ENCODE results near the gene SPATA6L.
"Not testable (repeated sequence)": the region's sequence is repeated elsewhere in the genome, so short reads cannot be mapped to it uniquely, and the experiment has no call there.

SPATA6L gene

GRCh38 chr9:4630836-4631235 is 35.4 kb downstream of the SPATA6L start:
- DNase-seq (ENCODE audit: low spot score) = no peak

GRCh38 chr9:4622016-4622415 is 44.3 kb downstream of the SPATA6L start:
- DNase-seq (ENCODE audit: low spot score) = no peak

DNA sequence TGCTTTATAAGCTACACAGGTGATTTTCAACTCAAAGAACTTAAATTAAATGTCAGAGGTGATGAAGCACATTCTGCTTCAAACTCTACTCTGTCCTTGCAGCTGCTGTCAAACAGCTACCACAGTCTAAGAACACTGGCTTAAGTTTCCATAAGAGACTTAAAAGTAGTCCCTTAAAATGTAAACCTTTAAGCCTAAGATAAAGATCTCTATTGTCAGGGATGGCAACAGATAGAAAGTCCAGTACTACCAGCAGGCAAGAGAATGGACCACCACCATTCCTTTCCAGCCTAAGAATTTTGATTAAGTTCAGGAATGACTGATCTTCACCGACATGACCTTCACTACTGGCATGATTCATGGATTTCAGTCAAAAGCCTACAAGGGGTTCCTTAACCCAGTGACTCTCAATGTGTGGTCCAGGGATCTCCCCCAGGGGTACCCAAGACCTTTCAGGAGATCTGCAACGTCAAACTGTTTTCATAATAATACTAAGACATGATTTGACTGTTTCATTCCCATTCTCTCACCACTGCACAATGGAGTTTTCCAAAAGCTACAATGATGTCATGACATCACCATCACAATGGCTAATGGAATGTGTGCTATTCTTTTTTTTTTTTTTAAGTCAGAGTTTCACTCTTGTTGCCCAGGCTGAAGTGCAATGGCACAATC is 45.3 kb downstream of the SPATA6L start:
- DNase-seq (ENCODE audit: low spot score) = no peak

- no peak for DNase-seq (ENCODE audit: low spot score)
These were observed 46.1 kb downstream of the SPATA6L start for GRCh38 chr9:4620057-4620765.

GRCh38 chr9:4618700-4619099 is 47.6 kb downstream of the SPATA6L start:
- no peak for DNase-seq (ENCODE audit: low spot score)

GRCh38 chr9:4617752-4618151 is 48.5 kb downstream of the SPATA6L start:
- DNase-seq (ENCODE audit: low spot score) = no peak

DNA sequence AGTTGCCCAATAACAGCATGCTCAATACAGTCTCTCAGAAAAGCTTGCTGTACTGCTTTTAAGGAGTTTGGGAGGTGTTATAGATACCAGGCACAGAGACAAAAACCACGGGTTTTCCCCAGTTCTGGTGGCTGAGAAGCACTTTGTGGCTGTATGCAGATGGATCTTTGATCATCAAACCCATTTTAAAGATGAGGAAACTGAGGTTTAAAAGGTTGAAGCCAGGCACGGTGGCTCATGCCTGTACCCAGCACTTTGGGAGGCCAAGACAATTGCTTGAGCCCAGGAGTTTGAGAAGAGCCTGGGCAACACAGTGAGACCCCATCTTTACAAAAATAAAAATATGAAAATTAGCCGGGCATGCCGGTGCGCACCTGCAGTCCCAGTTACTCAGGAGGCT is 50.5 kb downstream of the SPATA6L start:
- no peak for DNase-seq (ENCODE audit: low spot score)

DNA sequence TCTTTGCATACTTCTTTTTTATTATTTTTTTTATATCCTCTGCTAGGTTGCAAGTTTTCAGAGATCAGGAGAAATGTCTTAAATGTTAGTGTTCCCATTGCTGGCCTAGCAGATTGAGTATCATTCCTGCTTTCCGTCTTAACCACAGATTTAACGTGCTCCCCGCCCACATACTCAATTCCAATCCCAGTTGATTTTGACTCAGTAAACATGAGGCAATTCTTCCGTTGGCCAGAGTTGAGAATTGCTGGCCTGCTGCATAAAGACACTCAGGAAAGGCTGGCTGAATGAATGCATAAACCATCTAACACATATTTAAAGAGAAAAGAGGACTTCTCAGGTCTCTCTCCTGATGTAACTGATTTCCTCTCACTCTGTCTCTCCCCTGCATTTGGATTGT is 51.0 kb downstream of the SPATA6L start:
- DNase-seq (ENCODE audit: low spot score) = no peak

DNA sequence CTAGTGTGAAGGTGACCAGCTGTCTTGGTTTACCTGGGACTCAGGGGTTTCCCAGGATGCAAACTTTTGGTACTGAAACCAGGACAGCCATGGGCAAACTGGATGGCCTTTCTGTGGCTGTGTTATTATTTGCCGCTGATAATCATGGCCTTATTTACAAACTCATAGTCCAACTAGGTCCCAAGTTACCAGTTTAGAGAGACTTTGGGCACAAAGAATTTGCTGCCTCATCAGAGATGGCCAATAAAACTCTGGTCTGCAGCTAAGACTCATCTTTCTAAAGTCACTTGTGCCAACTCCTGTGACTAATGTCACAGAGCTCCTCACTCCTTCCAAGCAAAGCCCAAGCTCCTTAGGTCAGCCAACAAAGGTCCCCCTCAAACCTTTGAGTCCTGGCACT is 51.7 kb downstream of the SPATA6L start:
- no peak for DNase-seq (ENCODE audit: low spot score)

DNA sequence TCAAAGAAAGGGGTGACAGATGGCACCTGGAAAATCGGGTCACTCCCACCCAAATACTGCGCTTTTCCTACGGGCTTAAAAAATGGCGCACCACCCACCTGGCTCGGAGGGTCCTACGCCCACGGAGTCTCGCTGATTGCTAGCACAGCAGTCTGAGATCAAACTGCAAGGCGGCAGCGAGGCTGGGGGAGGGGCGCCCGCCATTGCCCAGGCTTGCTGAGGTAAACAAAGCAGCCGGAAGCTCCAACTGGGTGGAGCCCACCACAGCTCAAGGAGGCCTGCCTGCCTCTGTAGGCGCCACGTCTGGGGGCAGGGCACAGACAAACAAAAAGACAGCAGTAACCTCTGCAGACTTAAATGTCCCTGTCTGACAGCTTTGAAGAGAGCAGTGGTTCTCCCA is 60.2 kb downstream of the SPATA6L start:
- DNase-seq (ENCODE audit: low spot score) = not testable (repeated sequence)

GRCh38 chr9:4604678-4605095 is 61.6 kb downstream of the SPATA6L start:
- DNase-seq (ENCODE audit: low spot score) = peak; percentile 51

- no peak for DNase-seq (ENCODE audit: low spot score)
These were observed 62.5 kb downstream of the SPATA6L start for GRCh38 chr9:4603830-4604229.

- no peak for DNase-seq (ENCODE audit: low spot score)
These were observed 65.9 kb downstream of the SPATA6L start for GRCh38 chr9:4600368-4600767.

DNA sequence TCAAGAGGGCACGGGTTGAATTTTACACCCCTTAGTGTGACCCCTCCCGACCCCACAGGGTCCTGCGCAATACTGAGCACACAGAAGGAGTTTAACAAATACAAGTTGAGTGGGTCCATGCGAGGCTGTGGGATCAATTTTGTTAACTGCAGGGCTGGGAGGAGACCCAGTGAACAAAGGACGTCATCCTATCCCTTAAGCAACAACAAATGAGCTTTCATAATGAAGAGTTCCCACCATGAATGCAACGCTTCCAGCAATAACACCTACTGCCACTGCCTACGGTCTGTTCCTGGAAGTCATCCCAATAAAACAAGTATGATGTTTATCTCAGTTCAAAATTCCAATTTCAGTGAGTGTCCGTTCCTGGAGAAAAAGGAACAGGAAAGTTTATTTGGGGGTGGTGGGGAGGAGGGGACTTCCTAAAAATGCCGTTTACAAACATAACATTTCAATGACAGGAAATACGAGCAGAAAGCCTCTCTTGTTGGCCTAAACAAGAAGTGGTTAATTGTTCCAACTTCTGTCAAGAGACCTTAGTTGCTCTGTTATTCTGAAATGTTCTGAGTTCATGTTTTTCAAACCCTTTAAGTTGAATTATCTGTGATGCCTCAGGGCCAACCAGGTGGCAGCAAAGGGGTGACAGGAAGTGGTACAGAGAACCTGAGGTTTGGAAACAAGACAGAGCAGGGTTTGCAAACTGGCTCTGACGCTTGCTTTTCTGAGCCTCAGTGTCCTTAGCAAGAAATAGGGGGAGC is 69.9 kb downstream of the SPATA6L start:
- no peak for DNase-seq (ENCODE audit: low spot score)

DNA sequence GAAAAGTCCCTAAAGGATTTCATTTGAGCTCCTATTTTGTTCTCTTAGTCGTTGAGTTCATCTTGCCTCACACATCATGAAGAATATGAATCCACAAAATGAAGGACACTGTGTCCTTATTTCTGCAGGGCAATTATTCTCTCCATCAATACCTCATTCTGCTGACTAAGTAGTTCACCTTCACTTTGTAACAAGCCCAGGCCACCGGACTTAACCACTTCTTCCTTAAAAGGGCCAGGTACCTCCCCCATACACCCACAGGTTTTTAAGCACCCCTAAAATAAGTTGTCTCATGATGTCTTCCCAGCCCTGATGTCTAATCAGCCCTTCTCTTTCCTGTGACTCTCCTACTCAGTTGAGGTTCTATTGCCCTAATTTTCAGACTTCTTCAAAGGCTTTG is 71.3 kb downstream of the SPATA6L start:
- no peak for DNase-seq (ENCODE audit: low spot score)

GRCh38 chr9:4594545-4594944 is 71.7 kb downstream of the SPATA6L start:
- DNase-seq (ENCODE audit: low spot score) = no peak

DNA sequence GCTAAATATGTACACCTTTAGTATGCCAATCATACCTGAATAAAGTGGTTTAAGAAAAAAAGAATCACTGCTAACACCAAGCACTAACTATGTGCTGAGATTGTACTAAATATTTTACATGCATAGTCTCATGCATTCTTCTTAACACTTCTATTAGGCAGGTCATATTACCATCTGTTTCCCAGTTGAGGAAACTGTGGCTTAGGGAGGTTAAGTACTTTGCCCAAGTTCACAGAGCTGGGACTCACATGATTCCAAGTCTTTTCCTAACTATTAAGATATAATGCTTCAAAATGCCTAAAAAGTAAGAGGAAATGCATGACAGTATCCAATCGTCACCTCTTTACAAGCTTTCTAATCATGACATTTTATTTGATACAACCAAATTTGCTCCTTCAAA is 73.4 kb downstream of the SPATA6L start:
- DNase-seq (ENCODE audit: low spot score) = no peak

GRCh38 chr9:4592295-4592694 is 74.0 kb downstream of the SPATA6L start:
- DNase-seq (ENCODE audit: low spot score) = no peak

DNA sequence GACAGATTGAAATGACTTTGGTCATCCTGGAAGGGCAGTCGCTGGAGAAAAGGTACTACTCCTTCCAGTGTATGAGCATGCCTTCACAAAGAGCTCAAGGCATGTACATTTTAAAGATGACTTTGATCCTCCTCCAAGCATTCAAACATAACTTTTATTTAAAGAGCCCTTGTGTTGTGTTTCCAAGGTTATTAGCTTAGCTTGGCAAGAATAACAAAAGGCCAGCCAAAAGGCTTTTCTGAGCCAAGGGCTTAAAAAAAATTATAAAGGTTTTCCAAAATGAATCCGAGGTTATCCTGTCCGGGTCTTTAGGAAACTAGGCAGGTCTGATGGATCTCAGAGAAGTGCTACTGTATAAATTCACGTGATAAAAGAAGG is 75.2 kb downstream of the SPATA6L start:
- no peak for DNase-seq (ENCODE audit: low spot score)

DNA sequence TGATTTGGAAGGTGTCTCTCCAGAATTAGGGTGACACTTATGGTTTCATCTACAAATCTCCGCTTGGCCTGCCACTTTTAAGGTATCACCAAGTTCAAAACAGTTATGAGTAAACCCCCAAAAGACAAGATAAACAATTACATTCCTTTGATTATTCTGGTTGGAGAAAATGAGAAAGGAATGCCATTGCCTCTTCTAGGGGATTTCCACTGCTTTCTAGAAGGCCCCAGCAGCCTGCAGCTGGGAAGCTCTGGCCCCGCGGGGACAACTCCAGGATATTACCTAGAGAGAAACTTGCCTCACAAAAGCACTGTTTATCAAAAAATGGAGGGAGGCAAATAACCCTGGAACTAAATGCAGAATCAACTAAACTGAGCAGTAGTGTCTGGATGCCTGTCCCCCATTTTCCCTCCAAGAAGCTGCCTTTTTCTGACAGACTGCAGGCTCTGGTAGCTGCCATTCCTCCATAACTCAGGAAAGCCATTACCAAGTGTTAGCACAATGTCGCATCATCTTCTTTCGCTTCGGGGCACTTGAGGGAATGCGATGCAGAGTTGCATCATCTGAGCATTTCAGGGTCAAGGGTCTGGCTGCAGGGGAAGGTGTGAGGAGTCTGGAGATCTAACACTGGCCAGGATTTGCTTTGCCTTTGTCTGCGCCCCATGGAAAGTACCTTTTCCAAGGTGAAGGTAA is 75.7 kb downstream of the SPATA6L start:
- DNase-seq (ENCODE audit: low spot score) = no peak

DNA sequence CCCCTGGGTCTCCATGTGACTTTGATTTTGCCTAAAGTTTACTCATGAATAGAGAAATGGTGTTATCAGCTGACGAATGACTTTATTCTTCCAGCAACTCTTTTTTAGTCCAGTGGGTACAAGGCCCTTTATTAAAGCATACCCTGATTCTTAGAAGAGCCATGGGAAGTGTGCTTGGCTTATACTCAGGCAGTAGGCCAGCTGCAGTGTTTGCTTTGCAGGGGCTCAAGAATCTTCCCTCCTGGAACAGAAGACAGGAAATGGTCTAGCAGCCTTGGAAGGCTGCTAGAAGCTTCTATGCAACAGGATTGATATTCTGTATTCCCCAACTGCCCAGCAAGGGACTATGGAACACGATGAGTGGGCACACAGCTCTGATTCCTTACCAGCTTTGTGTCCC is 77.6 kb downstream of the SPATA6L start:
- no peak for DNase-seq (ENCODE audit: low spot score)

GRCh38 chr9:4585135-4585534 is 81.1 kb downstream of the SPATA6L start:
- DNase-seq (ENCODE audit: low spot score) = no peak

DNA sequence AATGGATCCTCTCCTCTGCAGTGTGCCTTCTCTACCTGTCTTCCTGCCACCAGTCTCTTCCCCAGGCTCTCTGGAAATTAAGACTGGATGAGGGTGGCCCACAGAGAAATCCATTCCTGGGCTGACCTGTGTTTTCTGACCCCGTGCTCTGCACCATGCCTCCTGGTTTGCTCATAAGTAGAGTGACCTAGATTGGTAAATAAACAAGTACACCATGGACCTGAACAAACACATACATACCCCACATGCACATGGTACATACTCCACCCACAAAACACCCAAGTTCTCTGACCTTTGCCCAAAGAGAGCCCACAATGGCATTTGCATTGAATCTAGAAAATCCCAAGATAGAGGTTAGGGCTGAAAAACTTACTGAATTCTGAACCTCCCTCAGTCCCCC is 81.6 kb downstream of the SPATA6L start:
- no peak for DNase-seq (ENCODE audit: low spot score)
